Measurements from ENCODE around the gene JSRP1. TPM values are rescaled to one million over a fixed set of nuclear protein-coding genes. Genes with fewer than 3 reads are reported as not detected.

The JSRP1 gene
- total RNA-seq, 1 experiment from 2014 or later: not detected

DNA sequence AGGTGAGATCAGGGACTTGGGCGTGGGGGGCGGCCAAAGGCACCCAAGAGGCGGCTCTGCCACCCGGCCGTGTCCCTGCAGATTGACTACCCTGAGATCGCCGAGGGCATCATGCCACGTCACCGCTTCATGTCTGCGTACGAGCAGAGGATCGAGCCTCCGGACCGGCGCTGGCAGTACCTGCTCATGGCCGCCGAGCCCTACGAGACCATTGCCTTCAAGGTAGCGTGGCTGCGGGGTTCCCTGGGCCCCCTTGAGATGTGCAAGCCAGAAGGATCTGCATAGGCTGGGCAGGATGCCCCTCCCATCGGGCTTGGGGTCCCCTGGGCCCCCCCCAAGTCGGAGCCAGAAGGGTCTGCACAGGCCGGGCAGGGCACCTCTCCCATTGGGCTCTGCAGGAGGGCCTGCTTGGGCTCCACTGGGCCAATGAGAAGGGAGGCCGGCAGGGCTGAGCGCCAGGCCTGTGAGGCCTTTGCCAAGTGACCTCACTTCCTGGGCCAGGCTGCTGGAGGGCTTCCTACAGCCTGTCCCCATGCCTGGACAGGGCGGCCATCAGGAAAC lies 9.3 kb downstream of the JSRP1 start:
- Histone ChIP-seq H4K20me1 (ENCODE audit: insufficient read depth, low read depth, low read length) (peaks cover 18% of the 10 kb centered on the region), H2AFZ (ENCODE audit: low read length) (no peak overlapping the region), H3K9ac (ENCODE audit: low read length) (no peak overlapping the region), H3K27me3 (ENCODE audit: low read length) (no peaks in the 10 kb centered on the region), H3K4me1 (ENCODE audit: low read length) (no peaks in the 10 kb centered on the region), H3K79me2 (ENCODE audit: low read length) (peaks cover 14% of the 10 kb centered on the region), H3K9me2 (replicated peaks; ENCODE audit: insufficient read depth, low read length) (no peaks in the 10 kb centered on the region), H3K4me2 (ENCODE audit: low read depth, low read length, poor library complexity, severe bottlenecking) (no peak overlapping the region), H3K36me3 (ENCODE audit: insufficient read depth, low read length) (no peaks in the 10 kb centered on the region; the same call in 1 of the 2 replicates), H3K9me3 (ENCODE audit: low read length) (no peaks in the 10 kb centered on the region), H3K27ac (ENCODE audit: low read length) (no peak overlapping the region), H3K4me3 (ENCODE audit: low read length) (no peak overlapping the region)
- no peak for DNase-seq

DNA sequence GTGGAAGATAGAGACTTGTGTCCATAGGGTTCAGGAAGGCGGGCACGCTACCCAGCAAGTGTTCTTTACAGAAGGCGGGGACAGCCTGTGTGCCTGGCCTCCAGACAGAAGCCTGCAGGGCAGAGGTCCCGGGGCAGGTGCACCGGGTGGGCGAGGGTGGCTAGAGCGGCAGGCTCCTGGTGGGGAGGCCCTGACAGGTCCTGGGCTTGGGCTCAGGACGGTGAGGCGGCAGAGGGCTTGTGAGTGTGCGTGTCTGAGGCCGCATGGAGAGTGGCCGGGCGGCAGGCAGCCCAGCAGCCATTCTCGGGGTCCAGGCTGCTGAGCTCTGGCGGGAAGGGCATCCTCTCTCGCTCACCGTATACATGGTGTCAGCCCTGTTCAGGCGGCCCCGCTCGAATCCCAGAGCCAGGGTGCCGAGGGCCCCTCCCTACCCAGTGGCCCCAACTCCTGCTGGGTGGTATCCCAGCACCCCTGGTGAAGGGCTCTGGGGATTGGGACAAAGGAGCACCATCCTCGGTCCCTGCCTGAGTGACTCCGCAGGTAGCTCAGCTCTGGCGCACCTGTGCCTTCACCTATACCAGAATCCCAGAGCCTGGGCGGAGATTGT lies 10.1 kb downstream of the JSRP1 start:
- Histone ChIP-seq H3K4me2 (ENCODE audit: low read depth, low read length, poor library complexity, severe bottlenecking) (no peak overlapping the region), H3K27me3 (ENCODE audit: low read length) (no peaks in the 10 kb centered on the region), H3K4me1 (ENCODE audit: low read length) (no peaks in the 10 kb centered on the region), H3K79me2 (ENCODE audit: low read length) (peaks cover 22% of the 10 kb centered on the region), H4K20me1 (ENCODE audit: insufficient read depth, low read depth, low read length) (peaks cover 25% of the 10 kb centered on the region), H3K9me3 (ENCODE audit: low read length) (no peaks in the 10 kb centered on the region), H3K9ac (ENCODE audit: low read length) (no peak overlapping the region), H3K4me3 (ENCODE audit: low read length) (no peak overlapping the region), H3K9me2 (replicated peaks; ENCODE audit: insufficient read depth, low read length) (no peaks in the 10 kb centered on the region), H3K36me3 (ENCODE audit: insufficient read depth, low read length) (no peaks in the 10 kb centered on the region; the same call in 1 of the 2 replicates), H2AFZ (ENCODE audit: low read length) (no peak overlapping the region), H3K27ac (ENCODE audit: low read length) (no peak overlapping the region)
- DNase-seq: no peak

DNA sequence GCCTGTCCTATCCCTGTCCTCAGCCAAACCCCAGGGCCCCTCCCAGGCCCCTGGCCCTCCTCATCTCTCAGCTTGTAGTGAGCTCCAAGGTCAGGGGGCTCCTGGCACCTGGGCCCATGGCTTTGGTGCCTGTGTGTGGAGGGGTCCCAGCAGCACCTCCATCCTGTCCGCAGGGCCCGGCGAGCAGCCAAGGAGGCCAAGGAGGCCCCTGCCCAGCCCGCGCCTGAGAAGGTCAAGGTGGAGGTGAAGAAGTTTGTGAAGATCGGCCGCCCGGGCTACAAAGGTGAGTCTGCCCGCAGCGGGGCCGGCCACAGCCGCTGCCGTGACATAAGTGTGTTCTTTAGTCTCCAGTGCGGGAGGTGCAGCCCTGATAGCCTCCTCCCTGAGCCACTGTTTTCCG lies 10.9 kb downstream of the JSRP1 start:
- Histone ChIP-seq H4K20me1 (ENCODE audit: insufficient read depth, low read depth, low read length) (peaks cover 33% of the 10 kb centered on the region), H3K4me1 (ENCODE audit: low read length) (no peaks in the 10 kb centered on the region), H3K79me2 (ENCODE audit: low read length) (peaks cover 30% of the 10 kb centered on the region), H3K4me2 (ENCODE audit: low read depth, low read length, poor library complexity, severe bottlenecking) (no peak overlapping the region), H3K36me3 (ENCODE audit: insufficient read depth, low read length) (peaks cover 4% of the 10 kb centered on the region), H3K27ac (ENCODE audit: low read length) (no peak overlapping the region), H2AFZ (ENCODE audit: low read length) (no peak overlapping the region), H3K27me3 (ENCODE audit: low read length) (no peaks in the 10 kb centered on the region), H3K9ac (ENCODE audit: low read length) (no peak overlapping the region), H3K9me3 (ENCODE audit: low read length) (no peaks in the 10 kb centered on the region), H3K9me2 (replicated peaks; ENCODE audit: insufficient read depth, low read length) (no peaks in the 10 kb centered on the region), H3K4me3 (ENCODE audit: low read length) (no peak overlapping the region)
- DNase-seq: no peak

DNA sequence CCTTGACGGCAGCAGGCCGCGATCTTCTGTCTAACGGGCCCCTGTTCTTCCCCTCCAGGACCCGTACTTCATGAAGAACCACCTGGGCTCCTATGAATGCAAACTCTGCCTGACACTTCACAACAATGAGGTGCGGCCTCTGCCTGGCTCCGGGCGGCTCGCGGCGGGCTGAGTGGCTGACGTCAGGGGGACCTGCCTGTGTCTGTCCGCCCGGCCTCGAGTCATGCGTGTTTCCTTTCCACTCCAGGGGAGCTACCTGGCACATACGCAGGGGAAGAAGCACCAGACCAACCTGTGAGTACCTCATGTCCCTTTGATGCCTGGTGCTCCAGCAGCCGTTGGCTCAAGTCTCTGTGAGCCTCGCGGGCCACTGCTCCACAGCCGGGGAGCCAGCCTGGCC lies 11.7 kb downstream of the JSRP1 start:
- no peak overlapping the region for H2AFZ ChIP-seq (ENCODE audit: low read length)
- no peak overlapping the region for H3K4me2 ChIP-seq (ENCODE audit: low read depth, low read length, poor library complexity, severe bottlenecking)
- H3K36me3 ChIP-seq (ENCODE audit: insufficient read depth, low read length): peaks cover 5% of the 10 kb centered on the region
- H3K27ac ChIP-seq (ENCODE audit: low read length): no peak overlapping the region
- peaks cover 1% of the 10 kb centered on the region; the same call in 1 of the 2 replicates for H3K4me1 ChIP-seq (ENCODE audit: low read length)
- no peaks in the 10 kb centered on the region for H3K9me3 ChIP-seq (ENCODE audit: low read length)
- no peak overlapping the region for H3K4me3 ChIP-seq (ENCODE audit: low read length)
- H4K20me1 ChIP-seq (ENCODE audit: insufficient read depth, low read depth, low read length): peaks cover 41% of the 10 kb centered on the region
- H3K27me3 ChIP-seq (ENCODE audit: low read length): no peaks in the 10 kb centered on the region
- peaks cover 38% of the 10 kb centered on the region for H3K79me2 ChIP-seq (ENCODE audit: low read length)
- DNase-seq: no peak
- no peaks in the 10 kb centered on the region for H3K9me2 ChIP-seq (replicated peaks; ENCODE audit: insufficient read depth, low read length)
- H3K9ac ChIP-seq (ENCODE audit: low read length): no peak overlapping the region

DNA sequence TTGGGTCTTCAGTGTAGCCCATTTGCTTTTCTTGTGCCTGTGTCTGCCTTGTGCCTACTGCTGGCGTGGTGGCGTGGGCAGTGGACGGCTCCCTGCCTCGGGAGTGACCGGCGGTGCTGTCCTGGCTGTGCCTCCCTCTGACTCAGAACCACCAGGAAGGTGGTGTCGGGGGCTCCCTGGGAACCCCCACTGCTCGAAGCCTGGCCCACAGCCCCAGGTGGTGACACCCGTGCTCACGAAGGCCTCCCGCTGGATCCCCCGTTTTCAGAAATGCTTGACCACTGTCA lies 12.1 kb downstream of the JSRP1 start:
- no peaks in the 10 kb centered on the region for H3K9me3 ChIP-seq (ENCODE audit: low read length)
- no peak overlapping the region for H3K9ac ChIP-seq (ENCODE audit: low read length)
- no peaks in the 10 kb centered on the region for H3K27me3 ChIP-seq (ENCODE audit: low read length)
- H3K79me2 ChIP-seq (ENCODE audit: low read length): peaks cover 43% of the 10 kb centered on the region
- no peak overlapping the region for H3K4me2 ChIP-seq (ENCODE audit: low read depth, low read length, poor library complexity, severe bottlenecking)
- no peak overlapping the region for H3K4me3 ChIP-seq (ENCODE audit: low read length)
- H4K20me1 ChIP-seq (ENCODE audit: insufficient read depth, low read depth, low read length): peaks cover 42% of the 10 kb centered on the region
- H3K27ac ChIP-seq (ENCODE audit: low read length): no peak overlapping the region
- H3K36me3 ChIP-seq (ENCODE audit: insufficient read depth, low read length): peaks cover 5% of the 10 kb centered on the region
- no peak overlapping the region for H2AFZ ChIP-seq (ENCODE audit: low read length)
- no peak for DNase-seq
- H3K4me1 ChIP-seq (ENCODE audit: low read length): peaks cover 5% of the 10 kb centered on the region
- no peaks in the 10 kb centered on the region for H3K9me2 ChIP-seq (replicated peaks; ENCODE audit: insufficient read depth, low read length)

DNA sequence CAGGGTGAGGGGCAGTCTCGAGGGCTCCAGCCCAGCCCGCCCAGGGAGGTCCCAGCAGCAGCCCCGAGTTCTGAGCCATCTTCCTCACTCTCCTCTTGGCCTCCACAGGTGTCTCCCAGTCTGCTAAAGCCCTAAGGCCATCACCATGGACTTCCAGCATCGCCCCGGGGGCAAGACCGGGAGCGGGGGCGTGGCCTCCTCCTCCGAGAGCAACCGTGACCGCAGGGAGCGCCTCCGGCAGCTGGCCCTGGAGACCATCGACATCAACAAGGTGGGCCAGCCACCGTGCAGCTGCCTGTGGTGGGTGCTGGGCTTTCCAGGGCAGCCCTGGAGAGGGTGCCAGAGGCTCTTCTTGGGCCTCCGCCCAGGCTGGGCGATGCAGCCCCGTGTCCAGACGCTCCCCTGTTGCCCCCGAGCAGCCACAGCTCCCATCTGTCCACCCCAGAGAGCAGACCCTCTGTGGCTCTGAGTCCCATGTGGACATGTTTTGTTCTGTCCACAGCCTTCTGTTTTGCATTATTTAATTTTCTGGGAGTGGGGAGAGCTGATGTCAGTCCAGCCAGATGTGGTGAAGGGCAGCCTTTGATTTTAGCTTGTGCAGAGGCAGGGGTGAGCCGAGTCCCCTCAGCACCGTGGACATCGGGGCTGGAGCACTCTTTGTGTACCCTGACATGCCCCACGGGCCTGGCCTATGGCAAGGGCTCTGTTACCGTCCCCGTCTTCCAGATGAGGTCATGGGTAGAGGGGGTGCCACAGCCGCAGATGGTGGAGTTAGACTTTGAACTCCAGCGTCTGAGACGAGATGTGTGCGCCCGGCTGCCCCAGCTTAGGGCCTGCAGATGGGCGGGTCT lies 12.7 kb downstream of the JSRP1 start:
- peaks cover 11% of the 10 kb centered on the region for H3K4me1 ChIP-seq (ENCODE audit: low read length)
- no peak overlapping the region for H3K27ac ChIP-seq (ENCODE audit: low read length)
- peaks cover 8% of the 10 kb centered on the region for H3K36me3 ChIP-seq (ENCODE audit: insufficient read depth, low read length)
- H4K20me1 ChIP-seq (ENCODE audit: insufficient read depth, low read depth, low read length): peaks cover 42% of the 10 kb centered on the region
- no peak overlapping the region for H3K9ac ChIP-seq (ENCODE audit: low read length)
- no peak for DNase-seq
- no peaks in the 10 kb centered on the region for H3K9me2 ChIP-seq (replicated peaks; ENCODE audit: insufficient read depth, low read length)
- H3K4me3 ChIP-seq (ENCODE audit: low read length): no peak overlapping the region
- H3K79me2 ChIP-seq (ENCODE audit: low read length): peaks cover 48% of the 10 kb centered on the region
- H2AFZ ChIP-seq (ENCODE audit: low read length): no peak overlapping the region
- H3K9me3 ChIP-seq (ENCODE audit: low read length): no peaks in the 10 kb centered on the region
- no peaks in the 10 kb centered on the region for H3K27me3 ChIP-seq (ENCODE audit: low read length)
- H3K4me2 ChIP-seq (ENCODE audit: low read depth, low read length, poor library complexity, severe bottlenecking): no peak overlapping the region

DNA sequence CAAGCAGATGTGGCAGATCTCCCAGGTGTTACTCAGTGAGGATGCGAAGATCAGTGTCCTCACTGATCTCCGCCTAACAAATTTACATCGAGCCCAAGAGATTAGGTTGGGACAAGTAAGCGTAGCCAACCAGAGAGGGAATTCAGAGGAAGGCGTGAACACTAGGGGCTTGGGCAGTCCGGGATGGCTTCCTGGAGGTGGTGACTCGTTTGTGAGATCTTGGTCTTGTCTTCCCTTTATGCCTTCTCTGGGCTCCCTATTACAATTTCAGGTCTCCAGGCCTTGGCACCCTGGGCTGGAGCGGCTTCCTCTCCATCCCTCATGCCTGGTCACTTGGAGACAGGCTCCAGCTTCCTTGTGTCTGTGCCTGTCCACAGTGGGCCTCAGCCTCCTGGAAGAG lies 13.4 kb downstream of the JSRP1 start:
- Histone ChIP-seq H3K9me3 (ENCODE audit: low read length) (no peaks in the 10 kb centered on the region), H3K4me1 (ENCODE audit: low read length) (peaks cover 18% of the 10 kb centered on the region), H2AFZ (ENCODE audit: low read length) (no peak overlapping the region), H3K9me2 (replicated peaks; ENCODE audit: insufficient read depth, low read length) (no peaks in the 10 kb centered on the region), H3K27me3 (ENCODE audit: low read length) (no peaks in the 10 kb centered on the region), H3K4me2 (ENCODE audit: low read depth, low read length, poor library complexity, severe bottlenecking) (no peak overlapping the region), H3K79me2 (ENCODE audit: low read length) (peaks cover 55% of the 10 kb centered on the region), H3K36me3 (ENCODE audit: insufficient read depth, low read length) (peaks cover 15% of the 10 kb centered on the region), H3K9ac (ENCODE audit: low read length) (no peak overlapping the region), H3K27ac (ENCODE audit: low read length) (no peak overlapping the region), H3K4me3 (ENCODE audit: low read length) (no peak overlapping the region), H4K20me1 (ENCODE audit: insufficient read depth, low read depth, low read length) (peaks cover 49% of the 10 kb centered on the region)
- no peak for DNase-seq

DNA sequence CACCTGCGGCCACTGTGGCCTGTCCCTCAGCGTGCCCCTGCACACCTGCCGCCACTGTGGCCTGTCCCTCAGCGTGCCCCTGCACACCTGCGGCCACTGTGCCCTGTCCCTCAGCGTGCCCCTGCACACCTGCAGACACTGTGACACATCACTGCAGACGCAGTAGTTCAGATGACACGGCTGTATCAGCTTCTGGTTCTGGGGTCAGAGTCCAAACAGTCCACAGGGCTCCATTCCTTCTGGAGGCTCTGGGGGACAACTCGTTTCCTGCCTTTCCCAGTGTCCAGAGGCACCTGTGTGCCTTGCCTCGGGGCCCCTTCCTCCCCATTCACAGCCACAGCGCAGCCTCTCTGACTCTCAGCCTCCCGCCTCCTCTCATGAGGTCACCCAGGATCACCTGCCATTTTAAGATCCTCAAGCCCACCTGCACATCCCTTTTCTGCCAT lies 14.1 kb downstream of the JSRP1 start:
- Histone ChIP-seq H3K27ac (ENCODE audit: low read length) (no peak overlapping the region), H3K4me1 (ENCODE audit: low read length) (peaks cover 23% of the 10 kb centered on the region), H3K9me3 (ENCODE audit: low read length) (no peaks in the 10 kb centered on the region), H3K79me2 (ENCODE audit: low read length) (peaks cover 62% of the 10 kb centered on the region), H3K4me2 (ENCODE audit: low read depth, low read length, poor library complexity, severe bottlenecking) (no peak overlapping the region), H3K9me2 (replicated peaks; ENCODE audit: insufficient read depth, low read length) (no peaks in the 10 kb centered on the region), H3K9ac (ENCODE audit: low read length) (no peak overlapping the region), H3K4me3 (ENCODE audit: low read length) (no peak overlapping the region), H3K27me3 (ENCODE audit: low read length) (no peaks in the 10 kb centered on the region), H2AFZ (ENCODE audit: low read length) (no peak overlapping the region), H3K36me3 (ENCODE audit: insufficient read depth, low read length) (peaks cover 18% of the 10 kb centered on the region), H4K20me1 (ENCODE audit: insufficient read depth, low read depth, low read length) (peaks cover 53% of the 10 kb centered on the region)
- no peak for DNase-seq

Measured in Karpas-422 (cell line).